A549 (cell line): Measurements from ENCODE around the gene MBD3L2.

Experiments used
- BHLHE40 ChIP-seq: IDR thresholded peaks from 2 replicates; pipeline ENCODE4 v1.6.1; 2012; ENCODE audit warnings: low read depth, low read length, inconsistent platforms
- EP300 ChIP-seq, 2 experiments: fragments of >200 bp; sonication (Bioruptor Twin); formaldehyde crosslinking; IDR thresholded peaks; 2 replicates in 1 of 2; 3 replicates in 1 of 2; pipeline ENCODE4 v1.6.1; 2016 to 2017
- FOSL2 ChIP-seq, 2 experiments: fragments of 450-650 bp in 1 of 2; fragments of >200 bp in 1 of 2; sonication (Bioruptor Twin) in 1 of 2; formaldehyde crosslinking; IDR thresholded peaks; 2 replicates each; pipeline versions ENCODE4 v1.5.0 to v1.6.1; 2016 to 2020; ENCODE audit warnings: mild to moderate bottlenecking in 1 of 2, moderate library complexity in 1 of 2
- MAFK ChIP-seq: fragments of 450-650 bp; IDR thresholded peaks from 2 replicates; pipeline ENCODE4 v1.6.1; 2014; ENCODE audit not compliant: partially characterized antibody
- NR3C1 ChIP-seq: fragments of >200 bp; sonication (Bioruptor Twin); formaldehyde crosslinking; IDR thresholded peaks from 3 replicates; pipeline ENCODE4 v1.6.1; 2017
- PHF8 ChIP-seq: fragments of 200-600 bp; sonication (generic); IDR thresholded peaks from 2 replicates; pipeline ENCODE4 v1.6.1; 2016; ENCODE audit warnings: low read depth, mild to moderate bottlenecking, antibody characterized with exemption, moderate library complexity, borderline replicate concordance
- POLR2A ChIP-seq: IDR thresholded peaks from 2 replicates; pipeline ENCODE4 v1.6.1; 2012; ENCODE audit warnings: mild to moderate bottlenecking, low read length
- SMC3 ChIP-seq: fragments of >200 bp; sonication (Bioruptor Twin); formaldehyde crosslinking; IDR thresholded peaks from 3 replicates; pipeline ENCODE4 v1.6.1; 2018; ENCODE audit warnings: inconsistent platforms
- TF ChIP-seq, protein P1 (sequence below): fragments of >200 bp; sonication (Bioruptor Twin); formaldehyde crosslinking; IDR thresholded peaks from 3 replicates; pipeline ENCODE4 v1.5.1; 2016
- TF ChIP-seq, protein P2 (sequence below): fragments of 450-650 bp; IDR thresholded peaks from 2 replicates; pipeline ENCODE4 v1.6.1; 2014; ENCODE audit warnings: antibody characterized with exemption
- TF ChIP-seq, protein P3 (sequence below): IDR thresholded peaks from 2 replicates; pipeline ENCODE4 v1.6.1; 2012
- TF ChIP-seq, protein P4 (sequence below): fragments of 250-450 bp; sonication (Bioruptor Pico); IDR thresholded peaks from 2 replicates; pipeline ENCODE4 v1.5.0; 2021; ENCODE audit warnings: mild to moderate bottlenecking, moderate library complexity, borderline replicate concordance
- TF ChIP-seq, protein P5 (sequence below): fragments of 150-350 bp; IDR thresholded peaks from 2 replicates; pipeline ENCODE4 v1.6.1; 2014; ENCODE audit warnings: low read depth, mild to moderate bottlenecking, low read length

DNA sequence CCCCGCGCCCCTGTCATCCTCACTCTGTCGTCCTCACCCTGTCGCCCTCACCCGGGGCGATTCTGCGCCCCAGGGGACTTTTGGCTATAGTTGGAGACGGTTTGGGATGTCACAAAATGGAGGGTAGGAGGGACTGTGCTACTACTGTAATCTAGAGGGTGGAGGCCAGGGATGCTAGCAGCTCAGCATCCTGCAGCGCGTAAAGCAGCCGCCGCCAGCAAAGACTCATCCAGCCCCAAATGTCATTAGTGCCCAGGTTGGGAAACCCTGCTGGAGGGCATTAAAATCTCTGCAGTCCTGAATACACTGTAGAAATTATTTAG, 20.7 kb downstream of the MBD3L2 start:
- TF ChIP-seq, protein P1, sequence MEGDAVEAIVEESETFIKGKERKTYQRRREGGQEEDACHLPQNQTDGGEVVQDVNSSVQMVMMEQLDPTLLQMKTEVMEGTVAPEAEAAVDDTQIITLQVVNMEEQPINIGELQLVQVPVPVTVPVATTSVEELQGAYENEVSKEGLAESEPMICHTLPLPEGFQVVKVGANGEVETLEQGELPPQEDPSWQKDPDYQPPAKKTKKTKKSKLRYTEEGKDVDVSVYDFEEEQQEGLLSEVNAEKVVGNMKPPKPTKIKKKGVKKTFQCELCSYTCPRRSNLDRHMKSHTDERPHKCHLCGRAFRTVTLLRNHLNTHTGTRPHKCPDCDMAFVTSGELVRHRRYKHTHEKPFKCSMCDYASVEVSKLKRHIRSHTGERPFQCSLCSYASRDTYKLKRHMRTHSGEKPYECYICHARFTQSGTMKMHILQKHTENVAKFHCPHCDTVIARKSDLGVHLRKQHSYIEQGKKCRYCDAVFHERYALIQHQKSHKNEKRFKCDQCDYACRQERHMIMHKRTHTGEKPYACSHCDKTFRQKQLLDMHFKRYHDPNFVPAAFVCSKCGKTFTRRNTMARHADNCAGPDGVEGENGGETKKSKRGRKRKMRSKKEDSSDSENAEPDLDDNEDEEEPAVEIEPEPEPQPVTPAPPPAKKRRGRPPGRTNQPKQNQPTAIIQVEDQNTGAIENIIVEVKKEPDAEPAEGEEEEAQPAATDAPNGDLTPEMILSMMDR, result no peak
- TF ChIP-seq, protein P2, sequence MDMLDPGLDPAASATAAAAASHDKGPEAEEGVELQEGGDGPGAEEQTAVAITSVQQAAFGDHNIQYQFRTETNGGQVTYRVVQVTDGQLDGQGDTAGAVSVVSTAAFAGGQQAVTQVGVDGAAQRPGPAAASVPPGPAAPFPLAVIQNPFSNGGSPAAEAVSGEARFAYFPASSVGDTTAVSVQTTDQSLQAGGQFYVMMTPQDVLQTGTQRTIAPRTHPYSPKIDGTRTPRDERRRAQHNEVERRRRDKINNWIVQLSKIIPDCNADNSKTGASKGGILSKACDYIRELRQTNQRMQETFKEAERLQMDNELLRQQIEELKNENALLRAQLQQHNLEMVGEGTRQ, result no peak
- TF ChIP-seq MAFK, result no peak
- TF ChIP-seq, protein P3, sequence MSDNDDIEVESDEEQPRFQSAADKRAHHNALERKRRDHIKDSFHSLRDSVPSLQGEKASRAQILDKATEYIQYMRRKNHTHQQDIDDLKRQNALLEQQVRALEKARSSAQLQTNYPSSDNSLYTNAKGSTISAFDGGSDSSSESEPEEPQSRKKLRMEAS, result no peak
- no peak for TF ChIP-seq EP300 (IDR thresholded peaks at IDR 0.05)
- TF ChIP-seq FOSL2 (IDR thresholded peaks at IDR 0.05), result no peak
- no peak for TF ChIP-seq FOSL2 (CRISPR knock-in tag; IDR thresholded peaks at IDR 0.05)
- no peak for TF ChIP-seq BHLHE40
- TF ChIP-seq POLR2A, result no peak
- TF ChIP-seq, protein P4, sequence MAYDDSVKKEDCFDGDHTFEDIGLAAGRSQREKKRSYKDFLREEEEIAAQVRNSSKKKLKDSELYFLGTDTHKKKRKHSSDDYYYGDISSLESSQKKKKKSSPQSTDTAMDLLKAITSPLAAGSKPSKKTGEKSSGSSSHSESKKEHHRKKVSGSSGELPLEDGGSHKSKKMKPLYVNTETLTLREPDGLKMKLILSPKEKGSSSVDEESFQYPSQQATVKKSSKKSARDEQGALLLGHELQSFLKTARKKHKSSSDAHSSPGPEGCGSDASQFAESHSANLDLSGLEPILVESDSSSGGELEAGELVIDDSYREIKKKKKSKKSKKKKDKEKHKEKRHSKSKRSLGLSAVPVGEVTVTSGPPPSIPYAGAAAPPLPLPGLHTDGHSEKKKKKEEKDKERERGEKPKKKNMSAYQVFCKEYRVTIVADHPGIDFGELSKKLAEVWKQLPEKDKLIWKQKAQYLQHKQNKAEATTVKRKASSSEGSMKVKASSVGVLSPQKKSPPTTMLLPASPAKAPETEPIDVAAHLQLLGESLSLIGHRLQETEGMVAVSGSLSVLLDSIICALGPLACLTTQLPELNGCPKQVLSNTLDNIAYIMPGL (CRISPR knock-in tag), result no peak
- no peak for TF ChIP-seq NR3C1
- TF ChIP-seq PHF8, result no peak
- no peak for TF ChIP-seq SMC3
- TF ChIP-seq, protein P5, sequence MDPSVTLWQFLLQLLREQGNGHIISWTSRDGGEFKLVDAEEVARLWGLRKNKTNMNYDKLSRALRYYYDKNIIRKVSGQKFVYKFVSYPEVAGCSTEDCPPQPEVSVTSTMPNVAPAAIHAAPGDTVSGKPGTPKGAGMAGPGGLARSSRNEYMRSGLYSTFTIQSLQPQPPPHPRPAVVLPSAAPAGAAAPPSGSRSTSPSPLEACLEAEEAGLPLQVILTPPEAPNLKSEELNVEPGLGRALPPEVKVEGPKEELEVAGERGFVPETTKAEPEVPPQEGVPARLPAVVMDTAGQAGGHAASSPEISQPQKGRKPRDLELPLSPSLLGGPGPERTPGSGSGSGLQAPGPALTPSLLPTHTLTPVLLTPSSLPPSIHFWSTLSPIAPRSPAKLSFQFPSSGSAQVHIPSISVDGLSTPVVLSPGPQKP, result no peak
